Omental fat pad (tissue), 4 donors: ENCODE results near the gene DOK7. TPM values are rescaled to one million over a fixed set of nuclear protein-coding genes. Genes with fewer than 3 reads are reported as not detected.
A peak's percentile ranks its signal among the peaks of the same experiment; 100 is the strongest.
"Not testable (repeated sequence)": the region's sequence is repeated elsewhere in the genome, so short reads cannot be mapped to it uniquely, and the experiment has no call there.

ENCODE experiments used
- ATAC-seq: fragments of 150-250 bp; one replicate; pipeline ENCODE4 v1.9.1; 2016; ENCODE audit warnings: mild to moderate bottlenecking, moderate library complexity; ENCODE audit not compliant: low FRiP score
- DNase-seq: peaks from one replicate; pipeline ENCODE4 v3.0.0-alpha.2; 2019; ENCODE audit warnings: low spot score
- CTCF ChIP-seq, 3 donors: fragments of 450-650 bp; IDR thresholded peaks; one replicate each; pipeline ENCODE4 v1.5.1; 2016 to 2017; ENCODE audit warnings: antibody characterized with exemption in 3 of 3, mild to moderate bottlenecking in 3 of 3, moderate library complexity in 2 of 3
- total RNA-seq, 4 donors: library from RNA; depleted of rRNA; stranded (reverse); fragments of >200 nt; gene quantifications; one replicate each; pipeline ENCODE4 v1.1.0, GENCODE V29; 2016

The DOK7 gene
- total RNA-seq, 4 donors from 2014 or later: not detected

- ATAC-seq (no peak), DNase-seq (no peak)
- no peak for TF ChIP-seq CTCF (IDR thresholded peaks at IDR 0.05)
Measured at GRCh38 chr4:3505231-3505630, 42.1 kb downstream of the DOK7 start.

GRCh38 chr4:3508542-3508941 lies 45.4 kb downstream of the DOK7 start:
- TF ChIP-seq CTCF (IDR thresholded peaks at IDR 0.05): no peak
- no peak for ATAC-seq
- no peak for DNase-seq

GRCh38 chr4:3510481-3510880 lies 47.4 kb downstream of the DOK7 start:
- TF ChIP-seq CTCF (IDR thresholded peaks at IDR 0.05): no peak
- DNase-seq: no peak
- peak; percentile 5 for ATAC-seq

- ATAC-seq (no peak), DNase-seq (no peak)
- no peak for TF ChIP-seq CTCF (IDR thresholded peaks at IDR 0.05)
Measured at GRCh38 chr4:3511187-3511586, 48.1 kb downstream of the DOK7 start.

- ATAC-seq, DNase-seq: not testable (repeated sequence)
Measured at GRCh38 chr4:3511601-3512000, 48.5 kb downstream of the DOK7 start.

GRCh38 chr4:3512279-3512678 lies 49.2 kb downstream of the DOK7 start:
- TF ChIP-seq CTCF (IDR thresholded peaks at IDR 0.05): no peak
- no peak for DNase-seq
- no peak for ATAC-seq

GRCh38 chr4:3512719-3513118 lies 49.6 kb downstream of the DOK7 start:
- DNase-seq (no peak), ATAC-seq (no peak)
- TF ChIP-seq CTCF (IDR thresholded peaks at IDR 0.05): no peak

- DNase-seq: no peak
- no peak for TF ChIP-seq CTCF (IDR thresholded peaks at IDR 0.05)
- ATAC-seq: no peak
Measured at GRCh38 chr4:3513807-3514206, 50.7 kb downstream of the DOK7 start.
